ENCODE results near the gene DNAJB11. TPM values are rescaled to one million over a fixed set of nuclear protein-coding genes. Genes with fewer than 3 reads are reported as not detected.

DNAJB11 gene
- total RNA-seq, 1 experiment from 2014 or later, result 181 TPM

DNA sequence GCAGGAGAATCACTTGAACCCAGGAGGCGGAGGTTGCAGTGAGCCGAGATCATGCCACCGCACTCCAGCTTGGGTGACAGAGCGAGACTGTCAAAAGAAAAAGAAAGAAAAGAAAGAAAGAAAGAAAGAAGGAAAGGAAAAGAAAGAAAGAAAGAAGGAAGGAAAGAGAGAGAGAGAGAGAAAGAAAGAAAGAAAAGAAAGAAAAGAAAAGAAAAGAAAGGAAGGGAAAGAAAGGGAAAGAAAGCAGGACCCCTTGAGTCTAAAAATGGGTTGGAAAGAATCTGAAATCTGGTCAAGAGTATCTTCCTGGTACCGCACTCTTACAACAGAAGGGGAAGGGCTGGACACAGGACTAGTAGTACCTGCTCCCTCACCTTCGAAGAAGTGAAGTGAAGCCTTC is 45.9 kb upstream of the DNAJB11 start:
- H3K4me1 Mint-ChIP-seq (ENCODE audit: low read depth, unreplicated experiment), result no peaks in the 10 kb centered on the region
- H3K27ac Mint-ChIP-seq (ENCODE audit: unreplicated experiment), result no peak overlapping the region
- H3K36me3 Mint-ChIP-seq (ENCODE audit: insufficient read depth, unreplicated experiment), result no peaks in the 10 kb centered on the region
- TF ChIP-seq CTCF (IDR thresholded peaks at IDR 0.05; ENCODE audit: unreplicated experiment), result no peak
- peaks cover 50% of the 10 kb centered on the region for H3K27me3 Mint-ChIP-seq (ENCODE audit: unreplicated experiment)
- CTCF ChIA-PET, result no interaction called here
- H3K4me3 Mint-ChIP-seq (ENCODE audit: low read depth, unreplicated experiment), result no peak overlapping the region
- no TSS peak for BruUV-seq (replicated peaks)
- intact Hi-C loops (cut with micrococcal nuclease; ENCODE audit: unreplicated experiment), result no loop called here
- no peaks in the 10 kb centered on the region for H3K9me3 Mint-ChIP-seq (ENCODE audit: low read depth, unreplicated experiment)
- DNase-seq, result no peak

GRCh38 chr3:186525369-186526255 is 44.9 kb upstream of the DNAJB11 start:
- Mint-ChIP-seq H3K4me3 (ENCODE audit: low read depth, unreplicated experiment) (no peak overlapping the region), H3K36me3 (ENCODE audit: insufficient read depth, unreplicated experiment) (no peaks in the 10 kb centered on the region), H3K27me3 (ENCODE audit: unreplicated experiment) (peaks cover 43% of the 10 kb centered on the region), H3K27ac (ENCODE audit: unreplicated experiment) (no peak overlapping the region), H3K9me3 (ENCODE audit: low read depth, unreplicated experiment) (no peaks in the 10 kb centered on the region), H3K4me1 (ENCODE audit: low read depth, unreplicated experiment) (no peaks in the 10 kb centered on the region)
- BruUV-seq (replicated peaks), result no TSS peak
- no peak for TF ChIP-seq CTCF (IDR thresholded peaks at IDR 0.05; ENCODE audit: unreplicated experiment)
- CTCF ChIA-PET, result interaction anchor here (0.6 kb wide), 1 partner anchor 670 kb away, joined by 3 read pairs; no protein-coding TSS in a partner anchor
- intact Hi-C loops (cut with micrococcal nuclease; ENCODE audit: unreplicated experiment), result no loop called here
- no peak for DNase-seq

- DNase-seq, result no peak
- Mint-ChIP-seq H3K36me3 (ENCODE audit: insufficient read depth, unreplicated experiment) (no peaks in the 10 kb centered on the region), H3K4me3 (ENCODE audit: low read depth, unreplicated experiment) (no peak overlapping the region), H3K27ac (ENCODE audit: unreplicated experiment) (no peak overlapping the region), H3K9me3 (ENCODE audit: low read depth, unreplicated experiment) (no peaks in the 10 kb centered on the region), H3K4me1 (ENCODE audit: low read depth, unreplicated experiment) (no peaks in the 10 kb centered on the region), H3K27me3 (ENCODE audit: unreplicated experiment) (peaks cover 37% of the 10 kb centered on the region)
- no peak for TF ChIP-seq CTCF (IDR thresholded peaks at IDR 0.05; ENCODE audit: unreplicated experiment)
- BruUV-seq (replicated peaks), result no TSS peak
- intact Hi-C loops (cut with micrococcal nuclease; ENCODE audit: unreplicated experiment), result no loop called here
- CTCF ChIA-PET, result no interaction called here
These were observed 44.3 kb upstream of the DNAJB11 start for GRCh38 chr3:186526256-186526606.

- TF ChIP-seq CTCF (IDR thresholded peaks at IDR 0.05; ENCODE audit: unreplicated experiment), result no peak
- Mint-ChIP-seq H3K4me1 (ENCODE audit: low read depth, unreplicated experiment) (no peaks in the 10 kb centered on the region), H3K27ac (ENCODE audit: unreplicated experiment) (no peak overlapping the region), H3K9me3 (ENCODE audit: low read depth, unreplicated experiment) (no peaks in the 10 kb centered on the region), H3K36me3 (ENCODE audit: insufficient read depth, unreplicated experiment) (no peaks in the 10 kb centered on the region), H3K27me3 (ENCODE audit: unreplicated experiment) (peaks cover 13% of the 10 kb centered on the region), H3K4me3 (ENCODE audit: low read depth, unreplicated experiment) (no peak overlapping the region)
- CTCF ChIA-PET, result interaction anchor here (0.7 to 0.9 kb wide), 2 partner anchors 11 to 170 kb away, joined by 3 to 5 read pairs; no protein-coding TSS in a partner anchor
- no TSS peak for BruUV-seq (replicated peaks)
- intact Hi-C loops (cut with micrococcal nuclease; ENCODE audit: unreplicated experiment), result no loop called here
- DNase-seq, result no peak
These were observed 41.1 kb upstream of the DNAJB11 start for GRCh38 chr3:186529201-186529999.

Measured in Calu3 (cell line).